ENCODE data around the gene ZBTB6. TPM values are rescaled to one million over a fixed set of nuclear protein-coding genes. Genes with fewer than 3 reads are reported as not detected.

ZBTB6 gene
- total and polyA plus RNA-seq, 2 of the 4 experiments (the other 2 are of a cell fraction): 2.6 to 11.7 TPM

DNA sequence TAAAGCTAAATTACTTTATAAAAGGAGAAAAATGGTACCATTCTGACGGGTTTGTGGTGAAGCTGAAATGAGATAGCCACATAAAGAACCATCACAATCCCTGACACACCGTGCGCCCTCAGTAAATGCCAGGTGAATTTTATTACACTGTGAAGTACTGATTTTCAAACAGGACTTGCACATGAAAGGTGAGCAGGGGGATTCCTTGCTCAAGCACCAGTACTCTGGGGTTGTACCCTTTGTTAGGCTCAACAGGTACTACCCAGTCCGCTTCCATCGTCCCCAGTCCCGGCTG, 27.3 kb upstream of the ZBTB6 start:
- Histone ChIP-seq H3K56ac (ENCODE audit: extremely low read depth, insufficient read depth, low read length) (no peak overlapping the region), H3K4me1 (ENCODE audit: control insufficient read depth, insufficient read depth, low read length) (peaks cover 5% of the 10 kb centered on the region), H3K4me2 (ENCODE audit: low read depth, low read length) (peak overlapping the region; percentile 98), H3K9ac (ENCODE audit: low read depth, low read length) (peak overlapping the region; percentile 8; the same call in 1 of the 2 replicates), H2AFZ (replicated peaks; ENCODE audit: low read length, poor library complexity) (peak overlapping the region; percentile 72), H3K36me3 (ENCODE audit: control insufficient read depth, insufficient read depth, low read length) (peaks cover 14% of the 10 kb centered on the region), H4K5ac (ENCODE audit: low read depth, low read length) (peak overlapping the region; percentile 96), H3K27me3 (ENCODE audit: control insufficient read depth, insufficient read depth, low read length) (no peaks in the 10 kb centered on the region), H3K27ac (ENCODE audit: insufficient read depth, low read length) (peak overlapping the region; percentile 51; the same call in 1 of the 2 replicates), H2BK120ac (ENCODE audit: low read depth, low read length) (no peak overlapping the region), H3K79me1 (ENCODE audit: low read depth in 1 of 2, low read length in 2 of 2) (peaks cover 11 to 38% of the 10 kb centered on the region in 2 experiments), H3K9me1 (ENCODE audit: insufficient read depth, low read length) (no peaks in the 10 kb centered on the region), H3K9me3 (ENCODE audit: control insufficient read depth, insufficient read depth, low read length) (no peaks in the 10 kb centered on the region), H3K14ac (replicated peaks; ENCODE audit: low read depth, low read length) (peak overlapping the region; percentile 40), H2AK5ac (ENCODE audit: low read depth, low read length) (peak overlapping the region; percentile 88; the same call in 1 of the 2 replicates), H4K8ac (ENCODE audit: low read depth in 2 of 2, low read length in 2 of 2) (peak overlapping the region; percentile 89 to 98), H2BK20ac (ENCODE audit: low read depth, low read length) (no peak overlapping the region), H2AK9ac (replicated peaks; ENCODE audit: low read depth, low read length, poor library complexity) (no peak overlapping the region), H3K18ac (ENCODE audit: low read depth, low read length) (no peak overlapping the region), H4K20me1 (ENCODE audit: insufficient read depth, low read length) (peaks cover 15% of the 10 kb centered on the region; the same call in 1 of the 2 replicates), H4K91ac (ENCODE audit: insufficient read depth, low read depth, low read length) (peak overlapping the region; percentile 3; the same call in 1 of the 2 replicates), H3K23ac (ENCODE audit: low read depth, low read length) (no peak overlapping the region), H2BK5ac (ENCODE audit: low read depth, low read length, poor library complexity, severe bottlenecking) (peak overlapping the region; percentile 39), H3K4ac (ENCODE audit: low read depth, low read length) (peak overlapping the region; percentile 43), H3K4me3 (ENCODE audit: insufficient read depth, low read depth, low read length) (peak overlapping the region; percentile 30), H2BK15ac (ENCODE audit: low read depth, low read length) (no peak overlapping the region)
- no CpG with 5 or more reads among the region's 6 CpGs for WGBS, 2 experiments (ENCODE audit: extremely low coverage in 2 of 2, insufficient read length in 1 of 2)
- in situ Hi-C loops (cut with MboI; ENCODE audit: low sequenced_read_pairs) (no loop called here), dilution Hi-C loops (cut with HindIII; ENCODE audit: low sequenced_read_pairs, unreplicated experiment) (no loop called here), intact Hi-C loops (cut with micrococcal nuclease) (loop anchor here (1.0 to 2.0 kb wide), 2 partner anchors 9 to 36 kb away; partner anchors contain the start of genes RC3H2 and ZBTB26)
- POLR2A ChIA-PET (ENCODE audit: unreplicated experiment): interaction anchor here (0.7 to 1.1 kb wide), 4 partner anchors 9 to 31 kb away, joined by 3 to 5 read pairs (median 4); partner anchors contain the start of gene ZBTB26
- no TSS peak for BruUV-seq (replicated peaks)
- DNase-seq: no peak
- CTCF ChIA-PET: no interaction called here
- ATAC-seq (ENCODE audit: low read depth): no peak
- TF ChIP-seq SMC3 (IDR thresholded peaks at IDR 0.05; ENCODE audit: low read depth, low read length) (no peak), RCOR1 (IDR thresholded peaks at IDR 0.05; ENCODE audit: insufficient replicate concordance, low read length) (no peak), CEBPB (IDR thresholded peaks at IDR 0.05; ENCODE audit: low read depth, low read length) (no peak), MAFK (IDR thresholded peaks at IDR 0.05; ENCODE audit: low read depth, low read length) (no peak), NFE2L2 (IDR thresholded peaks at IDR 0.05; ENCODE audit: low read depth, low read length) (no peak), MAZ (IDR thresholded peaks at IDR 0.05; ENCODE audit: borderline replicate concordance, low read depth, low read length) (no peak), FOS (IDR thresholded peaks at IDR 0.05; ENCODE audit: low read depth, low read length) (no peak)
- TF ChIP-seq, protein P1, sequence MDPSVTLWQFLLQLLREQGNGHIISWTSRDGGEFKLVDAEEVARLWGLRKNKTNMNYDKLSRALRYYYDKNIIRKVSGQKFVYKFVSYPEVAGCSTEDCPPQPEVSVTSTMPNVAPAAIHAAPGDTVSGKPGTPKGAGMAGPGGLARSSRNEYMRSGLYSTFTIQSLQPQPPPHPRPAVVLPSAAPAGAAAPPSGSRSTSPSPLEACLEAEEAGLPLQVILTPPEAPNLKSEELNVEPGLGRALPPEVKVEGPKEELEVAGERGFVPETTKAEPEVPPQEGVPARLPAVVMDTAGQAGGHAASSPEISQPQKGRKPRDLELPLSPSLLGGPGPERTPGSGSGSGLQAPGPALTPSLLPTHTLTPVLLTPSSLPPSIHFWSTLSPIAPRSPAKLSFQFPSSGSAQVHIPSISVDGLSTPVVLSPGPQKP (IDR thresholded peaks at IDR 0.05; ENCODE audit: borderline replicate concordance, low read depth, low read length): no peak
- TF ChIP-seq, protein P2, sequence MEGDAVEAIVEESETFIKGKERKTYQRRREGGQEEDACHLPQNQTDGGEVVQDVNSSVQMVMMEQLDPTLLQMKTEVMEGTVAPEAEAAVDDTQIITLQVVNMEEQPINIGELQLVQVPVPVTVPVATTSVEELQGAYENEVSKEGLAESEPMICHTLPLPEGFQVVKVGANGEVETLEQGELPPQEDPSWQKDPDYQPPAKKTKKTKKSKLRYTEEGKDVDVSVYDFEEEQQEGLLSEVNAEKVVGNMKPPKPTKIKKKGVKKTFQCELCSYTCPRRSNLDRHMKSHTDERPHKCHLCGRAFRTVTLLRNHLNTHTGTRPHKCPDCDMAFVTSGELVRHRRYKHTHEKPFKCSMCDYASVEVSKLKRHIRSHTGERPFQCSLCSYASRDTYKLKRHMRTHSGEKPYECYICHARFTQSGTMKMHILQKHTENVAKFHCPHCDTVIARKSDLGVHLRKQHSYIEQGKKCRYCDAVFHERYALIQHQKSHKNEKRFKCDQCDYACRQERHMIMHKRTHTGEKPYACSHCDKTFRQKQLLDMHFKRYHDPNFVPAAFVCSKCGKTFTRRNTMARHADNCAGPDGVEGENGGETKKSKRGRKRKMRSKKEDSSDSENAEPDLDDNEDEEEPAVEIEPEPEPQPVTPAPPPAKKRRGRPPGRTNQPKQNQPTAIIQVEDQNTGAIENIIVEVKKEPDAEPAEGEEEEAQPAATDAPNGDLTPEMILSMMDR (conservative IDR thresholded peaks at IDR 0.05; ENCODE audit: low read depth, low read length): no peak
- TF ChIP-seq, protein P3, sequence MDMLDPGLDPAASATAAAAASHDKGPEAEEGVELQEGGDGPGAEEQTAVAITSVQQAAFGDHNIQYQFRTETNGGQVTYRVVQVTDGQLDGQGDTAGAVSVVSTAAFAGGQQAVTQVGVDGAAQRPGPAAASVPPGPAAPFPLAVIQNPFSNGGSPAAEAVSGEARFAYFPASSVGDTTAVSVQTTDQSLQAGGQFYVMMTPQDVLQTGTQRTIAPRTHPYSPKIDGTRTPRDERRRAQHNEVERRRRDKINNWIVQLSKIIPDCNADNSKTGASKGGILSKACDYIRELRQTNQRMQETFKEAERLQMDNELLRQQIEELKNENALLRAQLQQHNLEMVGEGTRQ (IDR thresholded peaks at IDR 0.05; ENCODE audit: low read depth, low read length): no peak

Data from IMR-90 (cell line).